PFSK-1 (cell line): Measurements from ENCODE around the gene ABL2.

Experiments
- FOXP2 ChIP-seq: optimal IDR thresholded peaks from 2 replicates; pipeline ENCODE3; 2011; ENCODE audit warnings: borderline replicate concordance, control low read depth, inconsistent platforms; ENCODE audit not compliant: insufficient read depth; ENCODE audit errors: extremely low read length, extremely low read depth
- POLR2AphosphoS5 ChIP-seq: IDR thresholded peaks from 2 replicates; pipeline ENCODE4 v1.6.1; 2012; ENCODE audit warnings: low read depth, mild to moderate bottlenecking, control low read depth, low read length, moderate library complexity
- SIN3A ChIP-seq: IDR thresholded peaks from 2 replicates; pipeline ENCODE4 v1.6.1; 2012; ENCODE audit warnings: mild to moderate bottlenecking, low read length, moderate library complexity, borderline replicate concordance; ENCODE audit not compliant: insufficient read depth
- TAF1 ChIP-seq: IDR thresholded peaks from 2 replicates; pipeline ENCODE4 v1.6.1; 2012; ENCODE audit warnings: low read length, control low read depth, borderline replicate concordance; ENCODE audit not compliant: insufficient read depth
- TF ChIP-seq, protein P1 (sequence below), 2 experiments: IDR thresholded peaks; 2 replicates each; pipeline versions ENCODE4 v1.6.1 to v1.8.0; 2011 to 2012; ENCODE audit warnings: low read depth in 2 of 2, low read length in 2 of 2, control low read depth in 1 of 2, inconsistent platforms in 1 of 2, mild to moderate bottlenecking in 1 of 2, moderate library complexity in 1 of 2; ENCODE audit not compliant: insufficient read depth in 1 of 2

The ABL2 gene

DNA sequence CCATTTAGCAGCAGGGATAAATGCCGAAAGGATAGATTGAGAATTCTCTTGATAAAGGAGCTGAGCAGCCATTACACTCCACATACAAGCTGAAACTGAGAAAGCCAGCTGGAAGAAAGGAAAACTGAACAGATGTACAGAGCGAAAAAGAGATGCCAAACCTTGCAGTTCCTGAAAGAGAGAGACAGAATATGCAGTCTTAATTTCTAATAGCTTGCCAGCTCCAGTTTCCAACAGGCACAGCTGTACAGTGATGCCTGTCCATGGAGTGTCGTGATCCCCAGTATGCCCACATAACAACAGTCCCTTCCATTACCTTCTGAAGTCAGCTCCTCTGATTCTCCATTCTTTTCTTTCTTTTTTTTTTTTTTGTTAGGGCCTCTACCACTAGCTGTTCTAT lies 22.7 kb downstream of the ABL2 start:
- TF ChIP-seq, protein P1, sequence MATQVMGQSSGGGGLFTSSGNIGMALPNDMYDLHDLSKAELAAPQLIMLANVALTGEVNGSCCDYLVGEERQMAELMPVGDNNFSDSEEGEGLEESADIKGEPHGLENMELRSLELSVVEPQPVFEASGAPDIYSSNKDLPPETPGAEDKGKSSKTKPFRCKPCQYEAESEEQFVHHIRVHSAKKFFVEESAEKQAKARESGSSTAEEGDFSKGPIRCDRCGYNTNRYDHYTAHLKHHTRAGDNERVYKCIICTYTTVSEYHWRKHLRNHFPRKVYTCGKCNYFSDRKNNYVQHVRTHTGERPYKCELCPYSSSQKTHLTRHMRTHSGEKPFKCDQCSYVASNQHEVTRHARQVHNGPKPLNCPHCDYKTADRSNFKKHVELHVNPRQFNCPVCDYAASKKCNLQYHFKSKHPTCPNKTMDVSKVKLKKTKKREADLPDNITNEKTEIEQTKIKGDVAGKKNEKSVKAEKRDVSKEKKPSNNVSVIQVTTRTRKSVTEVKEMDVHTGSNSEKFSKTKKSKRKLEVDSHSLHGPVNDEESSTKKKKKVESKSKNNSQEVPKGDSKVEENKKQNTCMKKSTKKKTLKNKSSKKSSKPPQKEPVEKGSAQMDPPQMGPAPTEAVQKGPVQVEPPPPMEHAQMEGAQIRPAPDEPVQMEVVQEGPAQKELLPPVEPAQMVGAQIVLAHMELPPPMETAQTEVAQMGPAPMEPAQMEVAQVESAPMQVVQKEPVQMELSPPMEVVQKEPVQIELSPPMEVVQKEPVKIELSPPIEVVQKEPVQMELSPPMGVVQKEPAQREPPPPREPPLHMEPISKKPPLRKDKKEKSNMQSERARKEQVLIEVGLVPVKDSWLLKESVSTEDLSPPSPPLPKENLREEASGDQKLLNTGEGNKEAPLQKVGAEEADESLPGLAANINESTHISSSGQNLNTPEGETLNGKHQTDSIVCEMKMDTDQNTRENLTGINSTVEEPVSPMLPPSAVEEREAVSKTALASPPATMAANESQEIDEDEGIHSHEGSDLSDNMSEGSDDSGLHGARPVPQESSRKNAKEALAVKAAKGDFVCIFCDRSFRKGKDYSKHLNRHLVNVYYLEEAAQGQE (IDR thresholded peaks at IDR 0.05; ENCODE audit: insufficient read depth in 1 of 2, low read depth in 2 of 2, low read length in 2 of 2), result no peak
- no peak for TF ChIP-seq FOXP2
- no peak for TF ChIP-seq TAF1
- TF ChIP-seq POLR2AphosphoS5, result no peak
- TF ChIP-seq SIN3A, result no peak

DNA sequence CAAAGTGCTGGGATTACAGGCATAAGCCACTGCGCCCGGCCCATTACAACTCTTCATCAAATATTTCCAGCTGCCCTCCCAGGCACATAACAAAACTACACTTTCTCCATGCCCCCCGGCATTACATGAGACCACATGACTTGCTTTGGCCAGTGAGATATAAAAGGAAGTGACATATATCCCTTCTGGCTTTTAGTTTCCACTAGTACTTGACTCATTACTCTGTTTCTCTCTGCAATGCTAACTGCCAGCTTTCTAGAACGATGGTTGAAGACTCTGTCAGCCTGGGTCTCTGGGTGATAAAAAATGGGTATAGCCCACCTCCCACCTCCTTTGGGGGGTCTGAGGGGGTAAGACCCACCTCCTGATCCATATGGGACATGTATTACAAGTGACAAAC lies 24.2 kb downstream of the ABL2 start:
- TF ChIP-seq TAF1, result no peak
- TF ChIP-seq SIN3A, result no peak
- TF ChIP-seq POLR2AphosphoS5, result no peak
- TF ChIP-seq FOXP2, result no peak
- TF ChIP-seq, protein P1 (IDR thresholded peaks at IDR 0.05; ENCODE audit: insufficient read depth in 1 of 2, low read depth in 2 of 2, low read length in 2 of 2), result no peak

DNA sequence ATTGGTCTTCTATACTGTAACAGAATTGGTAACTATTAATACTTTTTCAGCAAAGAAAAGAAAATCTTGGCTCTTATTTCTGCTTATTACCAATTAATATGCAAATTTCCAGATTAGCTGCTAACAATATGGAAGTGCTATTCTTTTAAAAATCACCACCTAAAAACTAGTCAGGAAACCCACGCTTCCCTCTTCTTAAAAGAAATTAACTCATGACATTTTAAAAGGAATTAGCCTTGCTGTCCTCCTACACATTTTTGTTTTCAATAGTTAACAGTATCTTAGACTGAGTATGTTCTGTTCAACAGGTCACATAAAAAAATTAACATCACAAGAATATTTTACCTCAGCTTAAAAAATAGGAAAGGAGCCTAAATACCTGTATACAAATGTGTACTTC lies 27.3 kb downstream of the ABL2 start:
- TF ChIP-seq, protein P1 (IDR thresholded peaks at IDR 0.05; ENCODE audit: insufficient read depth in 1 of 2, low read depth in 2 of 2, low read length in 2 of 2), result no peak
- TF ChIP-seq SIN3A (no peak), FOXP2 (no peak), POLR2AphosphoS5 (no peak), TAF1 (no peak)

DNA sequence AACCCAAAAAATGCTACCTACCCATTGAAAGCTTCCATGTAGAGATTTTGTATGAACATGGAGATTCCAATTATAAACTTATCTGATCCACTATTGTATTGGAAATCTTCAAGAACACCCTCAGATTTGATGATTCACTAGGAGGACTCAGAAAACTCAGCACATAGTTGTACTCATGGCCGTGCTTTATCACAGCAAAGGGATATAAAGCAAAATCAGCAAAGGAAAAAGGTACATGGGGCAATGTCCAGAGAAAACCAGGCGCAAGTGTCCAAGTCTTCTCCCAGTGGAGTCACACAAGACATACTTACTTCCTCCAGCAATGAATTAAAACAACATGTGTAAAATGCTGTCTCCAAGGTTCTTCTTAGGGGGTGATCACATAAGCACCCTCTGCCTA lies 28.9 kb downstream of the ABL2 start:
- TF ChIP-seq, protein P1 (IDR thresholded peaks at IDR 0.05; ENCODE audit: insufficient read depth in 1 of 2, low read depth in 2 of 2, low read length in 2 of 2), result no peak
- TF ChIP-seq SIN3A, result no peak
- no peak for TF ChIP-seq TAF1

DNA sequence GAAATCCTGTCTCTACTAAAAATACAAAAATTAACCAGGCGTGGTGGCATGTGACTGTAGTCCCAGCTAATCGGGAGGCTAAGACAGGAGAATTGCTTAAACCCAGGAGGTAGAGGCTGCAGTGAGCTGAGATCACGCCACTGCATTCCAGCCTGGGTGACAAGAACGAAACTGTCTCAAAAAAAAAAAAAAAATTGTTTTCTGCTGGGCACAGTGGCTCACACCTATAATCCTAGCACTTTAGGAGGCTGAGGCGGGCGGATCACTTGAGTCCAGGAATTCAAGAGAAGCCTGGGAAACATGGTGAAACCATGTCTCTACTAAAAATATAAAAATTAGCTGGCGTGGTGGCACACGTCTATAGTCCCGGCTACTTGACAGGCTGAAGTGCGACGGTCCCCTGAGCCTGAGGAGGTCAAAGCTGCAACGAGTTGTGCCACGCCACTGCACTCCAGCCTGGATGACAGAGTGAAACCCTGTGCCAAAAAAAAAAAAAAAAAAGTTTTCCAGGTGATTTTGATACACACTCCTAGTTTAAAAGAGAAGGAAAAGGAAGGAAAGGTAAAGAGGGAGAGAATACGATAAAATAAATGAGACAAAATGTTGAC lies 31.7 kb downstream of the ABL2 start:
- no peak for TF ChIP-seq POLR2AphosphoS5
- TF ChIP-seq FOXP2, result no peak
- TF ChIP-seq, protein P1 (IDR thresholded peaks at IDR 0.05; ENCODE audit: insufficient read depth in 1 of 2, low read depth in 2 of 2, low read length in 2 of 2), result no peak
- TF ChIP-seq TAF1, result no peak
- no peak for TF ChIP-seq SIN3A
